ENCODE results near the gene UBR4.

- TF ChIP-seq CTCF (IDR thresholded peaks at IDR 0.05) = no peak
- TF ChIP-seq POLR2AphosphoS5 (IDR thresholded peaks at IDR 0.05; ENCODE audit: low read depth, low read length) = no peak; the same call in 1 of the 2 replicates
- TF ChIP-seq SIN3A (IDR thresholded peaks at IDR 0.05; ENCODE audit: borderline replicate concordance, insufficient read depth, low read depth, low read length) = no peak
- no peak for TF ChIP-seq REST (IDR thresholded peaks at IDR 0.05; ENCODE audit: insufficient read depth in 1 of 2, low read depth in 2 of 2, low read length in 1 of 2)
- TF ChIP-seq TCF7L2 (IDR thresholded peaks at IDR 0.05; ENCODE audit: low read depth, low read length) = no peak
Measured at GRCh38 chr1:19070891-19071621, 139.0 kb downstream of the UBR4 start.

All from Panc1 (cell line).